GM18499 (cell line): Measurements from ENCODE around the gene TACC2.
"Not testable (repeated sequence)": the region's sequence is repeated elsewhere in the genome, so short reads cannot be mapped to it uniquely, and the experiment has no call there.

Source experiments
- ATAC-seq: cut with Tn5 transposase; IDR thresholded peaks from one replicate; pipeline ENCODE4 v1.9.1; 2021; ENCODE audit warnings: moderate number of reproducible peaks; ENCODE audit not compliant: insufficient read depth, unreplicated experiment

Gene TACC2

DNA sequence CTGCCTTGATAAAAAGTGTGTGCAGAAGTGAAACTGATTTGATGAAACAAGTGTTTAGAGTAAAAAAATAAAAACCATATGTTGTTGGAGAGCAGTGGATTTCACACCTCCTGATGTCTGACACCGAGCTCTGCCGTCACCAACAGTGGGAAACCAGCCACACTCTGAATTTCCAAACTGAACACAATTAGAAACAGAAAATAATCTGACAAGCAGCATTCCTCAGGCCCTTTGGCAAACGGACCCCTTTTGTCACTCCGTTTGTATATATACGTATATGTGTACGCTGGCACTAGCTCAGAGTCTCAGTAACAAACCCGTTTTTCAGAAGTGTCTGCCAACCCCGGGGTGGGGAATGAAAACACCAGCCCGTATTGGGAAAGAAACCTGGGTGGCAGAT is 32.4 kb downstream of the TACC2 start:
- ATAC-seq = no peak

DNA sequence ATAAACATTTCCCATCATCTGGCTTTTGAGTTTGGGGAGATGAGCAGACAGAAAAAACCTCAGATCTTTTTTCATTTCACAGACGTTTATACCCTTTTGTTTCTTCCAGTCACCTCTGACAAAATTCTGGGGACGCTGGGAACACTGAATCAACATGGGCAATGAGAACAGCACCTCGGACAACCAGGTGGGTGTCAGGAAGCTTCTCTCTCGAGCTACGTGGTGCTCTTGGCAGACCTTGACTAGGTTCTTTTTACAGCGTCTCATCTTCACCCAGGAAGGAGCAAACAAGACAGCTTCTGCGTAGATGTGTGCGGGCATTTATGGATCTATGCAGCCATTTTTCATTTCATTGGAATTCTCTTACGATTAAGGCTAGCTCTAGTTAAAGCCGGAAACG is 32.9 kb downstream of the TACC2 start:
- no peak for ATAC-seq

DNA sequence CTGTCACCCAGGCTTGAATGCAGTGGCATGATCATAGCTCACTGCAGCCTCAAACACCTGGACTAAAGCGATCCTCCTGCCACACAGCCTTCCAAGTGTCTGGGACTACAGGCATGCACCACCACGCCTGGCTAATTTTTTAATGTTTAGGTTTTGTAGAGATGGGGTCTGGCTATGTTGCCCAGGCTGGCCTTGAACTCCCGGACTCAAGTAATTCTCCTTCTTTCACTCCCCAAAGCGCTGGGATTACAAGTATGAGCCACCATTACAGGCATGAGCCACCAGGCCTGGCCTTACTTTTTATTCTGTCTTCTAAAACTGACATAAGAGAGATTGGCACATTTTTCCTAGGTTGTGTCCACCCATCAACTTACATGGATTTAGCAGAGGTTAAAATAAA is 33.3 kb downstream of the TACC2 start:
- no peak for ATAC-seq

DNA sequence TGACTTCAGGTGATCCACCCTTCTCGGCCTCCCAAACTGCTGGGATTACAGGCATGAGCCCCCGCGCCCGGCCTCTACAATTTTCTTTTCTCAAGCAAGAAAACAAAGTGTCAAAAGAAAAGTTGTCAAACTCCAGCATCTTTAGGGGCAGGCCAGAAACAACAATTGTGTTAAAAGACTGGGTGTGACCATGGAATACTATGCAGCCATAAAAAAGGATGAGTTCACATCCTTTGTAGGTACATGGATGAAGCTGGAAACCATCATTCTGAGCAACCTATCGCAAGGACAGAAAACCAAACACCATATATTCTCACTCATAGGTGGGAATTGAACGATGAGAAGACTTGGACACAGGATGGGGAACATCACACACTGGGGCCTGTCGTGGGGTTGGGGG is 34.3 kb downstream of the TACC2 start:
- ATAC-seq = not testable (repeated sequence)

DNA sequence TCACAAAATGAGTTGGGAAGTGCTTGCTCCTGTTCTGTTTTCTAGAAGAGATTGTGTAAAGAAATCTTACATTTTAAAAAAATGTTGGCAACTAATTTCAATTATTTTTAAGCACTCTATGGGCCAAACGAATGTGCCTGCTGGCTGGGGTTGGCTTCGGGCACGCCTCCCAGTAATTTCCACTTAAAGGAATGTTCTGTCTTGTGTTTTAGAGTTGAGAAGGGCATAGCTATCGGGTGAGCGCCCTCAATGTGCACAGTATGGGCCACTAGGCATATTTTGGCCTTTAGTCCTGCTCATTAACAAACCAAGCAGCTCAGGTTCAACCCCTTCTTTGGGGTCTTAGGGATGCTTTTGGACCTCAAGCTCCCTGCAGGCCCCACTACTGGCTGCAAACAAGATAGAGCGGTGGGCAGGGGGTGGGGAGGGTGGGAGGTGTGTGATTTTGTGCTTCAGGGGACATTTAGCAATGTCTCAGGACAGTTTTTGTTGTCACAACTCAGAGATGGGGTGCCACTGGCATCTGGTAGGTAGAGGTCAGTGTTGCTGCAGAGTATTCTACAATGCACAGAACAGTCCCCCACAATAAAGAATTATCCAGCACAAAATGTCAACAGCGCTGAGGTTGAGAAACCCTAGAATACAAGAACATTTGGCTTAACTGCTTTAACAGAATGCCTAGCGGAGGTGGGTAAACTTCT is 40.7 kb downstream of the TACC2 start:
- no peak for ATAC-seq

DNA sequence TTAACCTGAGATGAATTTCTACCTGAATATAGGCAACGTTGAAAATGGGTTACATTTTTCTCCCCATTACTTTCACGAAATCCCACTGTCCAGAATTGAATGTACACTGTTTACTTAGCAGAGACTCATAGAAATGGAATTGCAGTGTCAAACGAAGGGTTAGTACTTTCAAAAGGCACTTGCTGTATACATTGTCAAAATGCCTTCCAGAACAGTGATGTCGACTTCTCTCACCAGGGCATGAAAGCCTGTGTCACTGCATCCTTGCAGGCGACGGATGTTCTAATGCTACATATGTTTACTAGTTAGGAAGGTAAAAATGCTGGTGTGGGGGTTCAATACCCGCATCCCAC is 41.2 kb downstream of the TACC2 start:
- no peak for ATAC-seq

DNA sequence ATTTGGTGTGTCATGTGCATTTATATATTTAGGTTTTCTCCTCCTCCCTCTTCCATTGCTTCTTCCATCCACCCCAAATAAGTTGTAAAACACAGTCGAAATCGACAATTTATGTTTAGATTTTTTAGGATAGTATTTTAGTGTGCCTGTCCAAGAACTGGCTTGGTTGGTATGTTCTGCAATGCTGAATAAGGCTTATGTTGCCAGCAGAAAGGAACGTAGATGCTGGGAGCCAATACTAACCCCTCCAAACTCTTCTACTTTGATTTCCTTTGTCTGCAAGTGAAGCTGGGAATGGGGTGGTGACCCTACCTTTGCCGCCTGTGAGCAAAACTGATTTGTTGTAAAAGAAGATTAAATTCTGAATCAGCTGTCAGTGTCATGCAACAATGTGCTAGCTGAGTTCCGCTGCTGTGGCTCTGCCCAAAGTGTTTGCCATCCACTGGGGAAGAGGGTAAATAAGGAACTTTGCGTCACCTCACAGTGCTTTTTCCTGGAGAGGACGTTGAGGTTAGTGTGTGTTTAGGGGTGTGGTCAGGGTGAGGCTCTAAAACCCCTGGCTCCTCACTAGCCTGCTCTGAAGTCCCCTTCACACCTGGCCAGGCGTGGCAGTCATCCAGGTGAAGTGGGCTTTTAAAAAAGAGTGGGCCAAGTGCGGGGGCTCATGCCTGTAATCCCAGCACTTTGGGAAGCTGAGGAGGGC is 44.4 kb downstream of the TACC2 start:
- ATAC-seq = no peak

DNA sequence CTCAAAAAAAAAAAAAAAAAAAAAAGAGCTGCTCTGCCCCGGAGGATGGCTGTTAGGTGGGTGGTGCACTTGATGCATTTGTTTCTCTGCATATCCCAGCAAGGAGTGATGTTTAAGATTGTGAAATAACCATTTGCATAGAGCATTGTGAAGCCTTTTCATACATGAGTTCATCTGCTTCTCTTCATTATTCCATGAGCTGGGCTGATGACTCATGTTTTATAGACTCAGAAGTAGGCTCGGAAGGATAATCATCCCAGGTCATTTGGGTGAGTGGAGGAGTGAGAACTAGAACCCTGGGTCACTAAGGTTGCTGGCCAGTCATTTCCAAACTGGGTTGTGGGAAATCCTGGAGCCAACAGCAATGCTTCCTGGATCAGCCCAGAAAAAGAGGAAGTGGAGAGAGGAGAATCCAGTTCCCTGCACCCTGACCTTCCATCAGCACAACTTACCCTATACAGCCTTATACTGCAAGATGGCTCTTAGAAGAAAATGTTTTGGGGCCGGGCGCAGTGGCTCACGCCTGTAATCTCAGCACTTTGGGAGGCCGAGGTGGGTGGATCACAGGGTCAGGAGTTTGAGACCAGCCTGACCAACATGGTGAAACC is 45.3 kb downstream of the TACC2 start:
- no peak for ATAC-seq

DNA sequence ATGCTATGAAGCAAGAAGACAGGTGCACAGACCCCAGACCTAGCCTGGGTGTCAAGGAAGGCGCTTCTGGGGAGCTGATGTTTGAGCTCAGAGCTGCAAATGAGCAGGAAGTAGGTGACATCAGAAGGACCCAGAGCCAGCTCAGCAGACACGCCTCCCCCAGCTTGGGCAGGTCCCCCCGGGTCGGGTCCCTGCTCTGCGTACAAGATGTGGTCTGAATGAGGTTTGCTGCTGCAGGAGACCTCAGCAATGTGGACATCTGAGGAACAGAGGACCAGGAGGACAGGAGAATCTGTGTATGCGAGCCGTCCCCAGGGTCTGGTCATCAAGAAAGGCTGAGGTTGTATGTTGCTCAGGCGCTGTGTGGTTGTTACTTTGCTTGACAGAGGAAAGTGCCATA is 51.8 kb downstream of the TACC2 start:
- ATAC-seq = no peak

DNA sequence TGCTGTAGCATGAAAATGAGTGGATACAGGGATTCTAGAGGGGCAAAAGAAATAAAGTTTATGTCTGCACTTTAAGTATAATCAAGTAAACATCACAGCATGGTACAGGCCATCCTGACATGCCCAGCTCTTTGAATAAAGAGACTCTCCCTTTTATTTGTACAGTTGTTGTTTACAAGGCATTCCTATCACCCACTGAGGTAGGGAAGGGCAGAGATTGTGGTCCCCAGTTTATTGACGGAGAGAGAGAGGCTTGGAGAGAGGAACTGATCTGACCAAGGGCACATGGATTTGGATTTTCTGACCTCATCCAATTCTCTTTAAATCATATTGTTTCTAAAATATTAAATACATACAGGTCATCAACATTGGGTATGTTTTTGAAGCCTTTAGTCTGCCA is 53.9 kb downstream of the TACC2 start:
- ATAC-seq = no peak

DNA sequence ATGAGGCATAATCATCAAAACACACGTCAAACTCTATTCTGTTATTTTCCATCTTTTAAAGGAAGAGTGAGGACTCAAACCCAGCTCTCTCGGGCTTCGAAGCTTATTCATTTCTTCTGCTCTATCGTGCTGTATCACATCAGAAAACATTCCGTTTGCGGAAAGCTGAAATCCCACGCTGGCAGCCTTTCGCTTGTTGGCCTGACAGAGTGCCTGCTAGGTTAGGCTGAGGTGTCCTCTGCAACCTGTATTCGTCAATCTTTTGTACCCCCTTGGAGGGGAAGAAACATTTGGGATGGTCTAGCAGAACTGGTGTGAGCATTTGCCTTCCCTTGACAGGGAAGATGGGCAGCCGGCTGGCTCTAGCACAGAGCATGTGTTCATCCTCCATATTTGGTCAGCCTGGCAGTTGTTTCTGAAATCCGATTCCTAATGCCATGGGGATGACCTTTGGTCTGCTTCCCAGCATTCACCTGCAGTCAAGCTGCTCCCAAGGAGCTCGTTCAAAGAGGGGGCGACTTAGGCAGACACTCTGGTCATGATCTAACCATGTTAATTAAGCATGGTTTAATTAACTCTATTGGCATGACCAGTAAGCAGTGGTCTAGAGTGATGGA is 55.2 kb downstream of the TACC2 start:
- ATAC-seq = no peak

DNA sequence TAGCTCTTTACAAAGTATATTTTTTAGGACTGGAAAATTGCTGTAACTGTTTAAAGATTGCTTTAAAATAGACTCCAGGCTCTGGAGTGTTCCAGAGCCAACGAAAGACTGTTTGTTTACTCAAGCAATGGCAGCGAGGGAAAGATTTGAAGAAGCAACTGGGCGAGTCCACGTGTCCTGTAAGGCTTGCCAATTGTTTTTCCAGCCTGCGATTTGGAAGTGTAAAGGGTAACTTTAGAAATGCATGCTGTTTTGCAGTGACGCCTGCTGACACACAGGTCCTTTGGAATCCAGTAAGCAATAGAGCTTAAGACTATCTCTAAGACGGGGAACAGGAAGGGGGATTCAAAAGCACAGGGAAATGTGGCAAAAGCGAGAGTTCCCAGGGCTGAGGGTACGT is 55.8 kb downstream of the TACC2 start:
- ATAC-seq = no peak

DNA sequence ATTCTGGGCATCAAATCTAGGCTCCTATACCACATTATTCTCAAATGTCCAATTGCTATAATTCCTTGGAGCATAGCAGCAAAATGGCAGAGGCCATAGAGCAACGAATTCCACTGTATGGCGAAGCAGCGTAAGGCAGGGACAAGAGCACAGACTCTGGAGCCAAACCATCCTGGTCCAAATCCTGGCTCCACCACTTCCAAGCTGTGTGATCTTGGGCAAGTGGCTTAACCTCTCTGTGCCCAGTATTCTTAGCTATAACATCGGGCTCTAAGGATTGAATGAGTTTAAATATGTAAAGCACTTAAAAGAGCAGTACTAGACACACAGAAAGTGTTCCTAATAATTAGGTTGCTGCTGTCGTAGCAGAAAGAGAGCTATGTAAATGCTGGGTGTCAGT is 56.2 kb downstream of the TACC2 start:
- ATAC-seq = no peak

DNA sequence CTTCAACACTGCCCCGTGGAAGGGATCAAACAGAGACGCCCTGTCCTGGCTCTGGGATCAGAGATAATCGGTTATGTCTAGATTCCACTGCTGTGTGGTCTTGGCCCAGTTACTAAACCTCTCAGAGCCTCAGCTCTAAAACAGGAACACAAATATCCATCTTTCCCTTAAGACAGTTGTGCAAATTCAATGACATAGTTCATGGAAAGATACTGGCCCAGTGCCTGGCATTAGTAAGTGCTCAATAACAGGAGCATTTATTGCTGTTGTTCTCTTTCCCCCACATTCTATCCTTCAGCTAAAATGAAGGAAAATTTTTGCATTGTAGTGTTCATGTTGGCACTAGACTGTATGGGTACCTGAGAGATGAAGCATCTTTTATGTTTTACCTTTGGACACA is 58.6 kb downstream of the TACC2 start:
- ATAC-seq = no peak

DNA sequence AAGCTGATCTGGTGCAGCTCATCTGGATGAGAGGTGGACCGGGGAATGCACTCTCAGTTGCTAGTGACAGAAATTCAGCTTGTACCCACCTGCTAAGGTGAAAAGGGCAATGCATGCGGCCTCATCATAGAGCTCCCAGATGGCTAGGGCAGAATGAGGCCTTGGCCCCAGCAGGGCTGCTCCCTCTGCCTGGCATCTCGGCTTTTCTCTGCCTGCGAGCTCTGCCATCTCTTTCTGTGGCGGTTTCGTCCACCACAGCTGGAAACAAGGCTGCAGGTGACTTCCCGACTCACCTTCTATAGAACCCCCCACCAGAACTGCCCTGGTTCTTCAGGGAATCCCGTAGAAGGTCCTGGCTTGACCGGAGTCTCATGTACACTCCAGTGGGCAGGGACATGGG is 60.1 kb downstream of the TACC2 start:
- ATAC-seq = no peak

DNA sequence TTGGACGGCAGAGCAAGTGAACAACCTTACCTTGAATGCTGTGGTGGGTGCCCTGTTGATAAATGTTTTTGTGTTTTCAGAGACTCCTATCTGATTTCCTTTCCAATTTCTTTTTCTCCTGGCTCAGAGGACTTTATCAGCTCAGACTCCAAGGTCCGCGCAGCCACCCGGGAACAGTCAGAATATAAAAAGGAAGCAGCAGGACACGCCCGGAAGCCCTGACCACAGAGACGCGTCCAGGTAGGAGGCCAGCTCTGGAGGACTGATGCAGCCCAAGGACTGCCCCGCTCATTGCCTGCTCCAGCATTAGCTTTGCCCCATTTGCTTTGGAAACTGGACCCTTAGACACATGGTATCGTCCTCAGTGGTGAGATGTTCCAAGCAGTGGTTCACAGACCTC is 61.3 kb downstream of the TACC2 start:
- ATAC-seq = no peak

DNA sequence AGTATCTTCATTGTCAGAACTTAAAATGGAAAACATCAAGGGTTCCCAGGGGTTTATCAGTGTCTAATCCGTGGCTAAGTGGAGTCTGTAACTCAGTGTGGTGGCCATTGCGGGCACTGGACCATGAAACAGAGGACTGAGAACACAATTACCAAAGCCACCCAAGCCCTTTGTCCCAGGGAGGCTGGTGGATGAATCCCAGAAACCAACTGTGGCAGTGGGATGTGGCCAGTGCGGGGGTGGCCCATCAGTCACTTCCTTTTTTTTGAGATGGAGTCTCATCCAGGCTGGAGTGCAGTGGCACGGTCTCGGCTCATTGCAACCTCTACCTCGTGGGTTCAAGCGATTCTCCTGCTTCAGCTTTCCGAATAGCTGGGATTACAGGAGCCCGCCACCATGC is 61.8 kb downstream of the TACC2 start:
- no peak for ATAC-seq

DNA sequence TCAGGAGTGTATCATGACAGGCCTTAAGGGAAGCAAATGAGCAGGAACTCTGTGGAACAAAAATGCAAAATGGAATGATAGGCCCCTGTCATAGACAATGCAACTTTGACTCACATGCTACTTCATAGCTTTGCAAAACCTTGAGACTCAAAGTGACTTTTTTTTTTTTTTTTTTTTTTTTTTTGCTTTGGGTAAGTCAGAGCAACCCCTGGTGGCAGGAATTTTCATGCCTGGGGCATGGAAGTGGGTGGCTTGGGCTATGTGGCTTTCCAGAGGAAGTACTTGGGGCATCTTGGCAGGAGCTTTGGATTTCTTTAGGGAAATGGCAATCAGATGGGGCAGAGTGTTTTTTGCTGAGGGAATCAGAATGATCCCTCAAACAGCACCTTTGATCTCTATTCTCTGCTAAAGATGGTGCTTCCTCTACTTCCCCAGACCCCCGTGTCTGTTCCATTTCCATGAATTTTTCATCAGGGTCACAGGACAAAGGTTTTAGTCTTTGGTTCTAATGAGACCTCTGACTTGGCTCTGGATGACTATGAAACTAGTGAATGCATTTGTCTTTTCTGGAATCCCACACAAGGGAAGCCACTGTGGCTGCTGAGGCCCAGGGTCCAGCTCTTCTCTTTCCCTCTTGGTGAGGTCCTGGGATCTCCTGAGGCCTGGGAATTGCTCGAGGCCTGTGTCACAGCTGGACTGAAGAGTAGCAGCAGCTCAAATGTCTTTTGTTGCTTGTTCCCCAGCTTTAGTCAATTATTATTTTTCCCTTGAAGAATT is 62.8 kb downstream of the TACC2 start:
- ATAC-seq = no peak

DNA sequence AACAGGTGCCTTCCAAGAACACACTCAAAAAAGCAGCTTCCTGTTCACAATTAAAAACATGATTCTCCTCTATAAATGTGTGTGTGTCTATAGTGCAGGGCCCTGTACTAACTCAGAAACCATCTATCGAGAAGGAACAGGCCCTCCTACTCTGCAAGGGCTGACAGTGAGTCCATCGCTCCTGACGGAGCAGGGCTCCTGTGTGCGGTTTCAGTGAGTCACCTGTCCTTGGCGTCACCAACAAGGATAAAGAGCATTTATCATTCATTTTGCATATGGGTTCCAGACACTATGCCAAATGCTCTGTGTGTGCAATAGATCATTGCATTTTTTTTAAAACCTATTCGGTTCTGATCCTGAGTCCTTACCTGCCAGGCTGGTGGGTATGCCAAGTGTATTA is 63.7 kb downstream of the TACC2 start:
- ATAC-seq = no peak

DNA sequence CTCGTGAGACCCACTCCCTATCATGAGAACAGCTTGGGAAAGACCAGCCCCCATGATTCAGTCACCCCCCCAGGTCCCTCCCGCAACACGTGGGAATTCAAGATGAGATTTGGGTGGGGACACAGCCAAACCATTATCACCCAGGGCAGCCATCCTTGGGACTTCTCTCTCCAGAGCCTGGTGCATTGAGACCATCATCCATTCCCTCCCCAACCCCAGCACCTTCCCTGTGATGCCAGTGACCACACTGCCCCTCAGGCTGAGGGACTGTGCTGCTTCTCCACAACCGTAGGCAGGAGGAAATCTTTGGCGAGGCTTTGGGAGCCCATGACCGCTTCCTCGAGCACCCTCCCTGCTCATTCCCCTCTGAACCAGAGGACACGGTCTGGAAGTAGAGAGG is 64.4 kb downstream of the TACC2 start:
- ATAC-seq = no peak
